ENCODE data around the gene GRIA4. TPM values are rescaled to one million over a fixed set of nuclear protein-coding genes. Genes with fewer than 3 reads are reported as not detected.
A peak's percentile ranks its signal among the peaks of the same experiment; 100 is the strongest.

The GRIA4 gene
- polyA plus RNA-seq, 2 of the 4 experiments (the other 2 are of a cell fraction), result not detected

GRCh38 chr11:105718641-105719040 lies 108.8 kb downstream of the GRIA4 start:
- no peaks in the 10 kb centered on the region for H3K9me3 ChIP-seq
- ATAC-seq, result no peak
- H3K4me3 ChIP-seq, result no peak overlapping the region
- DNase-seq (ENCODE audit: low read depth in 1 of 2, low spot score in 1 of 2), result no peak
- H3K4me2 ChIP-seq, result no peak overlapping the region
- no peaks in the 10 kb centered on the region for H3K4me1 ChIP-seq
- H3K27ac ChIP-seq, result no peak overlapping the region
- 66% methylated on average over 5 of the region's 5 CpGs for WGBS (ENCODE audit: missing lambda C conversion rate)
- TF ChIP-seq RNF2 (IDR thresholded peaks at IDR 0.05; ENCODE audit: borderline replicate concordance, low read depth), result no peak
- no peak for TF ChIP-seq NPAS2 (CRISPR knock-in tag; IDR thresholded peaks at IDR 0.05; ENCODE audit: borderline replicate concordance)
- no peak for TF ChIP-seq MYC (IDR thresholded peaks at IDR 0.05; ENCODE audit: borderline replicate concordance, low read length)
- no peak for TF ChIP-seq NR3C1 (IDR thresholded peaks at IDR 0.05)
- no peak for TF ChIP-seq MAFK (IDR thresholded peaks at IDR 0.05; ENCODE audit: partially characterized antibody)
- TF ChIP-seq HOXA7 (CRISPR knock-in tag; IDR thresholded peaks at IDR 0.05), result no peak
- no peak for TF ChIP-seq CBX2 (IDR thresholded peaks at IDR 0.05; ENCODE audit: borderline replicate concordance, low read depth)
- no peak for TF ChIP-seq ZNF302 (CRISPR knock-in tag; IDR thresholded peaks at IDR 0.05)
- TF ChIP-seq KDM1A (IDR thresholded peaks at IDR 0.05; ENCODE audit: low read depth), result no peak
- no peak for TF ChIP-seq REST (IDR thresholded peaks at IDR 0.05)
- TF ChIP-seq PBX3 (IDR thresholded peaks at IDR 0.05), result no peak
- TF ChIP-seq CTCF (IDR thresholded peaks at IDR 0.05), result no peak
- no peak for TF ChIP-seq MAX (IDR thresholded peaks at IDR 0.05)
- no peak for TF ChIP-seq CHD4 (IDR thresholded peaks at IDR 0.05; ENCODE audit: borderline replicate concordance)
- no peak for TF ChIP-seq HEYL (CRISPR knock-in tag; IDR thresholded peaks at IDR 0.05)
- no peak for TF ChIP-seq RARB (CRISPR knock-in tag; IDR thresholded peaks at IDR 0.05)
- FAIRE-seq, result no peak
- ChIA-PET POLR2A (no interaction called here), CTCF (no interaction called here)

- H3K4me1 ChIP-seq, result no peaks in the 10 kb centered on the region
- H3K4me2 ChIP-seq, result peak overlapping the region; percentile 44
- no peaks in the 10 kb centered on the region for H3K9me3 ChIP-seq
- DNase-seq (ENCODE audit: low read depth in 1 of 2, low spot score in 1 of 2), result peak; percentile 10 to 37
- H3K27ac ChIP-seq, result no peak overlapping the region
- no peak for FAIRE-seq
- ChIA-PET POLR2A (no interaction called here), CTCF (no interaction called here)
- TF ChIP-seq MAFK (IDR thresholded peaks at IDR 0.05; ENCODE audit: partially characterized antibody) (peak; percentile 62), POLR2AphosphoS2 (conservative IDR thresholded peaks at IDR 0.05; ENCODE audit: low read length) (no peak)
- WGBS (ENCODE audit: missing lambda C conversion rate), result 27% methylated on average over 11 of the region's 11 CpGs
- peak in 1 of 2 experiments; percentile 66; a peak in 3 of 6 replicates for ATAC-seq
- no peak overlapping the region for H3K4me3 ChIP-seq
Observed at GRCh38 chr11:105719073-105719822, 109.4 kb downstream of the GRIA4 start.

Measured in A549 (cell line).